H9 (cell line): Measurements from ENCODE around the gene ZNF132. TPM values are rescaled to one million over a fixed set of nuclear protein-coding genes. Genes with fewer than 3 reads are reported as not detected.

Experiments
- DNase-seq: peaks from one replicate; pipeline ENCODE4 v3.0.0-alpha.2; 2017
- H2AFZ ChIP-seq: one replicate; pipeline ENCODE4 v1.6.1; 2013; ENCODE audit warnings: mild to moderate bottlenecking, low read length, control low read depth, moderate library complexity
- H2AK5ac ChIP-seq: 2 replicates; pipeline ENCODE4 v1.6.1; 2013; ENCODE audit warnings: low read length, control low read depth, mixed read lengths; ENCODE audit not compliant: insufficient read length
- H2BK120ac ChIP-seq: one replicate; pipeline ENCODE4 v1.6.1; 2013; ENCODE audit warnings: low read depth, mild to moderate bottlenecking, low read length, control low read depth, inconsistent platforms; ENCODE audit not compliant: poor library complexity, severe bottlenecking
- H2BK12ac ChIP-seq: 2 replicates; pipeline ENCODE4 v1.6.1; 2013; ENCODE audit warnings: low read length, control low read depth, mixed read lengths, low read depth; ENCODE audit not compliant: insufficient read length
- H2BK15ac ChIP-seq: 2 replicates; pipeline ENCODE4 v1.6.1; 2013; ENCODE audit warnings: low read depth, low read length, control low read depth
- H2BK20ac ChIP-seq: one replicate; pipeline ENCODE4 v1.6.1; 2013; ENCODE audit warnings: low read depth, mild to moderate bottlenecking, low read length, control low read depth, inconsistent platforms; ENCODE audit not compliant: poor library complexity, severe bottlenecking
- H2BK5ac ChIP-seq: 2 replicates; pipeline ENCODE4 v1.6.1; 2013; ENCODE audit warnings: low read length, control low read depth, mixed read lengths; ENCODE audit not compliant: insufficient read length
- H3K14ac ChIP-seq: 2 replicates; pipeline ENCODE4 v1.6.1; 2013; ENCODE audit warnings: low read length, control low read depth; ENCODE audit not compliant: insufficient read depth
- H3K18ac ChIP-seq: 2 replicates; pipeline ENCODE4 v1.6.1; 2013; ENCODE audit warnings: low read depth, mild to moderate bottlenecking, mixed read lengths, low read length, control low read depth; ENCODE audit not compliant: insufficient read length
- H3K23ac ChIP-seq: 2 replicates; pipeline ENCODE4 v1.6.1; 2013; ENCODE audit warnings: low read length, control low read depth, mixed read lengths, low read depth; ENCODE audit not compliant: insufficient read length
- H3K23me2 ChIP-seq: 2 replicates; pipeline ENCODE4 v1.6.1; 2013; ENCODE audit warnings: low read depth, mild to moderate bottlenecking, mixed read lengths, low read length, control low read depth; ENCODE audit not compliant: insufficient read length, poor library complexity, severe bottlenecking
- H3K27ac ChIP-seq: 2 replicates; pipeline ENCODE4 v1.5.1; 2013; ENCODE audit warnings: low read length, control low read depth, mixed read lengths, low read depth; ENCODE audit not compliant: insufficient read length
- H3K27me3 ChIP-seq: 2 replicates; pipeline ENCODE4 v1.6.1; 2013; ENCODE audit warnings: low read length, control low read depth, inconsistent platforms; ENCODE audit not compliant: insufficient read depth
- H3K4ac ChIP-seq: 2 replicates; pipeline ENCODE4 v1.6.1; 2013; ENCODE audit warnings: low read depth, mild to moderate bottlenecking, control low read depth, inconsistent platforms, low read length, moderate library complexity
- H3K4me1 ChIP-seq: 2 replicates; pipeline ENCODE4 v1.6.1; 2013; ENCODE audit warnings: low read length, control low read depth, inconsistent platforms; ENCODE audit not compliant: insufficient read depth
- H3K4me2 ChIP-seq: 2 replicates; pipeline ENCODE4 v1.6.1; 2013; ENCODE audit warnings: low read length, control low read depth, mixed read lengths; ENCODE audit not compliant: insufficient read length, insufficient read depth
- H3K56ac ChIP-seq: 2 replicates; pipeline ENCODE4 v1.6.1; 2013; ENCODE audit warnings: low read depth, mild to moderate bottlenecking, mixed read lengths, low read length, control low read depth; ENCODE audit not compliant: insufficient read length
- H3K79me1 ChIP-seq: 2 replicates; pipeline ENCODE4 v1.6.1; 2013; ENCODE audit warnings: low read depth, mild to moderate bottlenecking, moderate library complexity, low read length, control low read depth, inconsistent platforms; ENCODE audit not compliant: insufficient read depth, poor library complexity, severe bottlenecking
- H3K79me2 ChIP-seq: 2 replicates; pipeline ENCODE4 v1.6.1; 2013; ENCODE audit warnings: low read length, control low read depth, inconsistent platforms; ENCODE audit not compliant: insufficient read depth
- H3K9ac ChIP-seq: 2 replicates; pipeline ENCODE4 v1.6.1; 2013; ENCODE audit warnings: low read length, control low read depth, mixed read lengths; ENCODE audit not compliant: insufficient read length; ENCODE audit errors: extremely low read depth
- H3K9me3 ChIP-seq: one replicate; pipeline ENCODE4 v1.6.1; 2013; ENCODE audit warnings: low read depth, low read length, inconsistent platforms; ENCODE audit not compliant: control insufficient read depth
- H3T11ph ChIP-seq: one replicate; pipeline ENCODE4 v1.6.1; 2013; ENCODE audit warnings: mild to moderate bottlenecking, low read length, control low read depth, inconsistent platforms
- H4K20me1 ChIP-seq: one replicate; pipeline ENCODE4 v1.6.1; 2013; ENCODE audit not compliant: control insufficient read depth, insufficient read length, insufficient read depth
- H4K5ac ChIP-seq: 2 replicates; pipeline ENCODE4 v1.6.1; 2013; ENCODE audit warnings: low read depth, mild to moderate bottlenecking, mixed read lengths, low read length, control low read depth; ENCODE audit not compliant: insufficient read length
- H4K8ac ChIP-seq: replicated peaks from 2 replicates; pipeline ENCODE4 v1.6.1; 2013; ENCODE audit warnings: low read length, control low read depth, mixed read lengths, low read depth; ENCODE audit not compliant: insufficient read length
- H4K91ac ChIP-seq: 2 replicates; pipeline ENCODE4 v1.6.1; 2013; ENCODE audit warnings: low read depth, mild to moderate bottlenecking, moderate library complexity, mixed read lengths, low read length, control low read depth; ENCODE audit not compliant: insufficient read length
- H3K27ac Mint-ChIP-seq, 3 experiments: 2 replicates in 2 of 3; 3 replicates in 1 of 3; pipeline ENCODE4 v1.8.0; 2020 to 2021; ENCODE audit warnings: mixed read lengths in 3 of 3, mild to moderate bottlenecking in 1 of 3, moderate library complexity in 1 of 3
- H3K27me3 Mint-ChIP-seq: 2 replicates; pipeline ENCODE4 v1.8.0; 2021; ENCODE audit warnings: low read depth, mild to moderate bottlenecking, moderate library complexity, mixed read lengths
- H3K36me3 Mint-ChIP-seq, 3 experiments: 2 replicates in 2 of 3; 3 replicates in 1 of 3; pipeline ENCODE4 v1.8.0; 2020 to 2021; ENCODE audit warnings: low read depth in 3 of 3, mixed read lengths in 3 of 3; ENCODE audit not compliant: insufficient read depth in 1 of 3
- H3K4me1 Mint-ChIP-seq, 2 experiments: 2 replicates each; pipeline ENCODE4 v1.8.0; 2020; ENCODE audit warnings: mixed read lengths in 2 of 2
- H3K4me3 Mint-ChIP-seq, 2 experiments: 2 replicates in 1 of 2; 3 replicates in 1 of 2; pipeline ENCODE4 v1.8.0; 2020 to 2021; ENCODE audit warnings: mild to moderate bottlenecking in 2 of 2, mixed read lengths in 2 of 2, moderate library complexity in 1 of 2
- H3K9me3 Mint-ChIP-seq, 2 experiments: 2 replicates in 1 of 2; 3 replicates in 1 of 2; pipeline ENCODE4 v1.8.0; 2020; ENCODE audit warnings: mild to moderate bottlenecking in 2 of 2, mixed read lengths in 2 of 2, moderate library complexity in 1 of 2
- CTCF ChIP-seq: fragments of 200-600 bp; sonication (generic); conservative IDR thresholded peaks from 3 replicates; pipeline ENCODE4 v1.8.0; 2021; ENCODE audit warnings: antibody characterized with exemption, mild to moderate bottlenecking
- WGBS: extraction: QIAGEN DNeasy Blood & Tissue Kit; methylation state at CpG from one replicate; pipeline ENCODE4 v1.1.7; 2013; ENCODE audit warnings: missing lambda C conversion rate, low lambda C conversion rate, mixed read lengths; ENCODE audit not compliant: insufficient read length; ENCODE audit errors: extremely low coverage; 5-methylcytosine and 5-hydroxymethylcytosine counted together
- total RNA-seq: library from RNA; stranded (reverse); gene quantifications from 2 replicates; pipeline ENCODE4 v1.2.1, GENCODE V29; 2021

Gene ZNF132
- total RNA-seq, 1 experiment from 2014 or later, result 0.24 TPM

GRCh38 chr19:58385313-58385890 is 54.6 kb downstream of the ZNF132 start:
- H3K4me2 ChIP-seq, result peak overlapping the region; percentile 94
- no peak overlapping the region for H4K91ac ChIP-seq
- WGBS, result no CpG with 5 or more reads among the region's 9 CpGs
- Mint-ChIP-seq H3K4me3 (peak overlapping the region; percentile 95 to 99), H3K27ac (peak overlapping the region in 2 of 3 experiments; percentile 98 to 99; a peak in 4 of 7 replicates), H3K9me3 (no peaks in the 10 kb centered on the region), H3K4me1 (peaks cover 17 to 30% of the 10 kb centered on the region in 2 experiments), H3K27me3 (no peaks in the 10 kb centered on the region), H3K36me3 (peaks cover 24 to 26% (median 24%) of the 10 kb centered on the region in 3 experiments)
- no peak overlapping the region for H2BK12ac ChIP-seq
- no peak overlapping the region for H2BK5ac ChIP-seq
- peak overlapping the region; percentile 29 for H3K18ac ChIP-seq
- H2BK15ac ChIP-seq, result no peak overlapping the region; the same call in 1 of the 2 replicates
- no peak for TF ChIP-seq CTCF
- H3K27me3 ChIP-seq, result no peaks in the 10 kb centered on the region
- H3K9ac ChIP-seq, result peak overlapping the region; percentile 82
- no peak overlapping the region for H2AFZ ChIP-seq
- H3K9me3 ChIP-seq, result no peaks in the 10 kb centered on the region
- H4K8ac ChIP-seq, result no peak overlapping the region
- H4K5ac ChIP-seq, result no peak overlapping the region
- no peak overlapping the region for H2BK120ac ChIP-seq
- H4K20me1 ChIP-seq, result no peaks in the 10 kb centered on the region
- H3K14ac ChIP-seq, result no peak overlapping the region
- DNase-seq, result no peak
- no peak overlapping the region for H3K23ac ChIP-seq
- peaks cover 4% of the 10 kb centered on the region; the same call in 1 of the 2 replicates for H3K4me1 ChIP-seq
- H3K27ac ChIP-seq, result no peak overlapping the region
- H3K79me2 ChIP-seq, result peaks cover 10% of the 10 kb centered on the region; the same call in 1 of the 2 replicates
- no peak overlapping the region for H2BK20ac ChIP-seq
- H2AK5ac ChIP-seq, result no peak overlapping the region
- H3T11ph ChIP-seq, result no peak overlapping the region
- H3K4ac ChIP-seq, result no peak overlapping the region
- H3K56ac ChIP-seq, result no peak overlapping the region
- no peaks in the 10 kb centered on the region for H3K79me1 ChIP-seq
- peaks cover 11% of the 10 kb centered on the region for H3K23me2 ChIP-seq
